Fibroblast of villous mesenchyme (primary cell): ENCODE measurements around the gene TIPIN. TPM values are rescaled to one million over a fixed set of nuclear protein-coding genes. Genes with fewer than 3 reads are reported as not detected.
A peak's percentile ranks its signal among the peaks of the same experiment; 100 is the strongest.
"Not testable (repeated sequence)": the region's sequence is repeated elsewhere in the genome, so short reads cannot be mapped to it uniquely, and the experiment has no call there.

Experiments used
- DNase-seq: peaks from one replicate; pipeline ENCODE4 v3.0.0-alpha.2; 2010; ENCODE audit warnings: low read depth
- H3K4me3 ChIP-seq: 2 replicates; pipeline ENCODE4 v1.5.1; 2011; ENCODE audit warnings: low read depth, mild to moderate bottlenecking, low read length
- total RNA-seq: library from RNA; depleted of rRNA; stranded (reverse); fragments of >200 nt; gene quantifications from 2 replicates; pipeline ENCODE4 v1.2.3, GENCODE V29; 2012
- TF ChIP-seq, protein P1 (sequence below): IDR thresholded peaks from 2 replicates; pipeline ENCODE4 v1.5.1; 2012; ENCODE audit warnings: low read depth, mild to moderate bottlenecking, low read length; ENCODE audit not compliant: insufficient read depth

The TIPIN gene
- total RNA-seq, 1 donor = 13.8 TPM

GRCh38 chr15:66378814-66379430, 22.4 kb upstream of the TIPIN start:
- DNase-seq = no peak
- TF ChIP-seq, protein P1, sequence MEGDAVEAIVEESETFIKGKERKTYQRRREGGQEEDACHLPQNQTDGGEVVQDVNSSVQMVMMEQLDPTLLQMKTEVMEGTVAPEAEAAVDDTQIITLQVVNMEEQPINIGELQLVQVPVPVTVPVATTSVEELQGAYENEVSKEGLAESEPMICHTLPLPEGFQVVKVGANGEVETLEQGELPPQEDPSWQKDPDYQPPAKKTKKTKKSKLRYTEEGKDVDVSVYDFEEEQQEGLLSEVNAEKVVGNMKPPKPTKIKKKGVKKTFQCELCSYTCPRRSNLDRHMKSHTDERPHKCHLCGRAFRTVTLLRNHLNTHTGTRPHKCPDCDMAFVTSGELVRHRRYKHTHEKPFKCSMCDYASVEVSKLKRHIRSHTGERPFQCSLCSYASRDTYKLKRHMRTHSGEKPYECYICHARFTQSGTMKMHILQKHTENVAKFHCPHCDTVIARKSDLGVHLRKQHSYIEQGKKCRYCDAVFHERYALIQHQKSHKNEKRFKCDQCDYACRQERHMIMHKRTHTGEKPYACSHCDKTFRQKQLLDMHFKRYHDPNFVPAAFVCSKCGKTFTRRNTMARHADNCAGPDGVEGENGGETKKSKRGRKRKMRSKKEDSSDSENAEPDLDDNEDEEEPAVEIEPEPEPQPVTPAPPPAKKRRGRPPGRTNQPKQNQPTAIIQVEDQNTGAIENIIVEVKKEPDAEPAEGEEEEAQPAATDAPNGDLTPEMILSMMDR = no peak
- H3K4me3 ChIP-seq = no peak overlapping the region

- TF ChIP-seq, protein P1 = no peak
- no peak overlapping the region for H3K4me3 ChIP-seq
- no peak for DNase-seq
Measured at GRCh38 chr15:66374179-66374578, 17.7 kb upstream of the TIPIN start.

GRCh38 chr15:66369773-66370651, 13.5 kb upstream of the TIPIN start:
- peak; percentile 46 for DNase-seq
- TF ChIP-seq, protein P1 = no peak
- peak overlapping the region; percentile 41 for H3K4me3 ChIP-seq

DNA sequence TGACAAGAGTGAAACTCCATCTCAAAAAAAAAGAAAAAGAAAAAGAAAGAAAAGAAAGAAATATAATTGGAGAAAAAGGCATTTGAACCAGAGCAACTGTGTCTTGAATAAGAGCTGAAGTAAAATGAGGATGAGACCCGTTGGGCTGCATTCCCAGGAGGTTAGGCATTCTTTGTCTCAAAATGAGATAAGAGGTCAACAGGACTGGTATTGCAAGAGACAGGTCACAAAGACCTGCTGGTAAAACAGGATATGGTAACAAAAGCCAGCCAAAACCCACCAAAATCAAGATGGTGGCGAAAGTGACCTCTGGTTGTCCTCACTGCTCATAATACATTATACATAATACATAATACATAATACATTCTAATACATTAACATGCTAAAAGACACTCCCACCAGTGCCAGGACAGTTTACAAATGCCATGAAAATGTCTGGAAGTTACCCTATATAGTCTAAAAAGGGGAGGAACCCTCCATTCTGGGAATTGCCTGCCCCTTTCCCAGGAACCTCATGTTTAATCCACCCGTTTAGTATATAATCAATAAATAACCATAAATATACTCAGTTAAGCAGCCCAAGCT, 8.6 kb upstream of the TIPIN start:
- no peak overlapping the region for H3K4me3 ChIP-seq
- TF ChIP-seq, protein P1 = no peak
- no peak for DNase-seq

DNA sequence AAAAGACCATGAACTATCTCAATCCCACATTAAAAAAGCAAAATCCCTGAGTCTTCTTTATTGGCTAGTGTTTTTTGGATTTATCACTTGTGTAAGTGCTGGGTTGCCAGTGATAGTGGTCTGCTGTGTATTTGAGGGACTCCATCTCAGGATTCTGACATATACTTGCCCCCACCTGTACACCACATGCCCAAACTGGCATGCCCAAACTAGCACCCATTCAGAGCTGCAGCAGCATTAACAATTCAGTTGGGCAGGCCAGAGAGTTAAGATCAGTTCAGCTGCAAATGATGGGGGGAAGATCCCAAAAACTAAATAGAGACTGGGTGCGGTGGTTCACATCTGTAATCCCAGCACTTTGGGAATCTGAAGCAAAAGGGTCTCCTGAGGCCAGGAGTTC, 6.3 kb upstream of the TIPIN start:
- TF ChIP-seq, protein P1 = no peak
- no peak for DNase-seq
- no peak overlapping the region for H3K4me3 ChIP-seq

DNA sequence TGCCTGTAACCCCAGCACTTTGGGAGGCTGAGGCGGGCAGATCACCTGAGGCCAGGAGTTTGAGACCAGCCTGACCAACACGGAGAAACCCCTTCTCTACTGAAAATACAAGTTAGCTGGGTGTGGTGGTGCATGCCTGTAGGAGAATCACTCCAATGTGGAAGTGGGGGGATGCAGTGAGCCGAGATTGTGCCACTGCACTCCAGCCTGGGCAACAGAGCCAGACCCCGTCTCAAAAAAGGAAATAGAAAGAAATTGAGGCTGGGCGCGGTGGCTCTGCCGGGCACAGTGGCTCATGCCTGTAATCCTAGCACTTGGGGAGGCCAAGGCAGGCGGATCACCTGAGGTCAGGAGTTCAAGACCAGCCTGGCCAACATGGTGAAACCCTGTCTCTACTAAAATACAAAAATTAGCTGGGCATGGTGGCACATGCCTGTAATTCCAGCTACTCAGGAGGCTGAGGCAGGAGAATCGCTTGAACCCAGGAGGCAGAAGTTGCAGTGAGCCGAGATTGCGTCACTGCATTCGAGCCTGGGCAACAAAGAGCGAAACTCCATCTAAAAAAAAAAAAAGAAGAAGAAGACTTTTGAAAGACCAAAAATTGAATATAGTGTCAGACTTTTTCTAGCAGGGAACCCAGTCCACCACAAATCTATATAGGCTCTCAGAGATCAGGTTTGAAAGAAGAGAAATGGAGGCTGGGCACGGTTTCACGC, 5.4 kb upstream of the TIPIN start:
- not testable (repeated sequence) for DNase-seq, H3K4me3 ChIP-seq

DNA sequence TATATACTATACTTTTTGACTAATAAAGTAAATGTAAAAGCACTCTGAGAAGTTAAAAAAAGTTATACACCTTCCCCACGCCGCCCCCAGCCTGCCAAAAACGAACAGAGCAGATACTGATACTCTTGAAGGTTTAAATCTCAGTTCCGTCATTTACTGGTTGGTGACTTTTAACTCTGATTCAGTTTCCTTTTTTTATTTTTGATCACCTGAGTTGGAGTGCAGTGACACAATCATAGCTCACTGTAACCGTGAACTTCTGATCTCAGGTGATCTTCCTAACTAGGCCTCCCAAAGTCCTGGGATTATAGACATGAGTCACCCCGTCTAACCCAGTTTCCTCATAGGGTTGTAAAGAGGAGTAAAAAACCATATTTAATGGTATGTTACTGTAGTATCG, 3.3 kb upstream of the TIPIN start:
- DNase-seq = no peak
- TF ChIP-seq, protein P1 = no peak

More for the DNA sequence above, 3.3 kb upstream of the TIPIN start:
- no peak overlapping the region for H3K4me3 ChIP-seq
